Uterus (tissue), 2 donors: ENCODE measurements around the gene CACNA1E.

Experiments
- CTCF ChIP-seq, 4 experiments: fragments of 200-600 bp in 2 of 4; fragments of 450-650 bp in 2 of 4; sonication (generic) in 2 of 4; IDR thresholded peaks; one replicate each; pipeline ENCODE4 v1.5.1; 2016 to 2019; ENCODE audit warnings: antibody characterized with exemption in 4 of 4, mild to moderate bottlenecking in 2 of 4, moderate library complexity in 1 of 4
- POLR2A ChIP-seq, 2 donors: fragments of 450-650 bp; IDR thresholded peaks; one replicate each; pipeline ENCODE4 v1.6.1; 2016; ENCODE audit warnings: antibody characterized with exemption in 2 of 2, mild to moderate bottlenecking in 1 of 2, moderate library complexity in 1 of 2

GRCh38 chr1:181522864-181523263 is 39.5 kb downstream of the CACNA1E start:
- TF ChIP-seq CTCF (IDR thresholded peaks at IDR 0.05) (no peak), POLR2A (IDR thresholded peaks at IDR 0.05) (no peak)
